HG03342 (cell line): ENCODE results near the gene KLHL40.
A peak's percentile ranks its signal among the peaks of the same experiment; 100 is the strongest.

Experiments used
- ATAC-seq: cut with Tn5 transposase; IDR thresholded peaks from one replicate; pipeline ENCODE4 v1.9.1; 2021; ENCODE audit warnings: mild to moderate bottlenecking, moderate library complexity; ENCODE audit not compliant: unreplicated experiment

The KLHL40 gene

GRCh38 chr3:42685363-42685881, at the start of gene KLHL40:
KLHL40 (plus strand) TSS chr3:42685537; CDS start chr3:42685619, 82 bp downstream.
- no peak for ATAC-seq

GRCh38 chr3:42637001-42637400, 48.3 kb upstream of the KLHL40 start:
- ATAC-seq = no peak

- no peak for ATAC-seq
These were observed 46.9 kb upstream of the KLHL40 start for GRCh38 chr3:42638339-42638842.

GRCh38 chr3:42639192-42639591, 46.1 kb upstream of the KLHL40 start:
- ATAC-seq = no peak

GRCh38 chr3:42640129-42640528, 45.2 kb upstream of the KLHL40 start:
- ATAC-seq = no peak

GRCh38 chr3:42640771-42641370, 44.5 kb upstream of the KLHL40 start:
- ATAC-seq = no peak

- ATAC-seq = no peak
These were observed 37.4 kb upstream of the KLHL40 start for GRCh38 chr3:42647821-42648459.

- ATAC-seq = no peak
These were observed 36.3 kb upstream of the KLHL40 start for GRCh38 chr3:42649006-42649405.

GRCh38 chr3:42649783-42650182, 35.6 kb upstream of the KLHL40 start:
- no peak for ATAC-seq

- no peak for ATAC-seq
These were observed 33.9 kb upstream of the KLHL40 start for GRCh38 chr3:42651248-42652091.

GRCh38 chr3:42652251-42652610, 33.1 kb upstream of the KLHL40 start:
- ATAC-seq = peak; percentile 14

GRCh38 chr3:42652611-42653302, 32.6 kb upstream of the KLHL40 start:
- ATAC-seq = peak; percentile 60

GRCh38 chr3:42653303-42653559, 32.1 kb upstream of the KLHL40 start:
- no peak for ATAC-seq

GRCh38 chr3:42653560-42654330, 31.6 kb upstream of the KLHL40 start, which contains the start of gene ZBTB47:
ZBTB47 (plus strand) TSS chr3:42653697; CDS start chr3:42658356, 4,659 bp downstream.
- ATAC-seq = no peak

GRCh38 chr3:42654331-42655201, 30.8 kb upstream of the KLHL40 start:
- ATAC-seq = no peak

GRCh38 chr3:42655331-42655888, 29.9 kb upstream of the KLHL40 start:
- ATAC-seq = no peak

GRCh38 chr3:42655980-42656679, 29.2 kb upstream of the KLHL40 start:
- ATAC-seq = no peak
